BE2C (cell line): ENCODE measurements around the gene PDE1C.

Source experiments
- DNase-seq: peaks from one replicate; pipeline ENCODE4 v3.0.0-alpha.2; 2020
- H3K27me3 ChIP-seq: fragments of 250-450 bp; sonication (Bioruptor Pico); 2 replicates; pipeline ENCODE4 v1.5.1; 2020; ENCODE audit warnings: mild to moderate bottlenecking
- H3K36me3 ChIP-seq: fragments of 250-450 bp; sonication (Bioruptor Pico); 2 replicates; pipeline ENCODE4 v1.5.1; 2020; ENCODE audit warnings: mild to moderate bottlenecking
- H3K4me1 ChIP-seq: fragments of 250-450 bp; sonication (Bioruptor Pico); 2 replicates; pipeline ENCODE4 v1.5.1; 2020
- H3K4me3 ChIP-seq: 2 replicates; pipeline ENCODE4 v1.5.1; 2011; ENCODE audit warnings: low read depth, low read length
- H3K9me3 ChIP-seq: fragments of 250-450 bp; sonication (Bioruptor Pico); 2 replicates; pipeline ENCODE4 v1.5.1; 2020
- CTCF ChIP-seq: IDR thresholded peaks from 2 replicates; pipeline ENCODE4 v1.5.1; 2012; ENCODE audit warnings: mild to moderate bottlenecking, low read depth, low read length

Gene PDE1C

GRCh38 chr7:31814187-31814586 lies 256.0 kb downstream of the PDE1C start:
- Histone ChIP-seq H3K36me3 (no peaks in the 10 kb centered on the region), H3K4me1 (no peaks in the 10 kb centered on the region), H3K4me3 (no peak overlapping the region), H3K9me3 (no peaks in the 10 kb centered on the region), H3K27me3 (no peaks in the 10 kb centered on the region)
- no peak for TF ChIP-seq CTCF
- no peak for DNase-seq

DNA sequence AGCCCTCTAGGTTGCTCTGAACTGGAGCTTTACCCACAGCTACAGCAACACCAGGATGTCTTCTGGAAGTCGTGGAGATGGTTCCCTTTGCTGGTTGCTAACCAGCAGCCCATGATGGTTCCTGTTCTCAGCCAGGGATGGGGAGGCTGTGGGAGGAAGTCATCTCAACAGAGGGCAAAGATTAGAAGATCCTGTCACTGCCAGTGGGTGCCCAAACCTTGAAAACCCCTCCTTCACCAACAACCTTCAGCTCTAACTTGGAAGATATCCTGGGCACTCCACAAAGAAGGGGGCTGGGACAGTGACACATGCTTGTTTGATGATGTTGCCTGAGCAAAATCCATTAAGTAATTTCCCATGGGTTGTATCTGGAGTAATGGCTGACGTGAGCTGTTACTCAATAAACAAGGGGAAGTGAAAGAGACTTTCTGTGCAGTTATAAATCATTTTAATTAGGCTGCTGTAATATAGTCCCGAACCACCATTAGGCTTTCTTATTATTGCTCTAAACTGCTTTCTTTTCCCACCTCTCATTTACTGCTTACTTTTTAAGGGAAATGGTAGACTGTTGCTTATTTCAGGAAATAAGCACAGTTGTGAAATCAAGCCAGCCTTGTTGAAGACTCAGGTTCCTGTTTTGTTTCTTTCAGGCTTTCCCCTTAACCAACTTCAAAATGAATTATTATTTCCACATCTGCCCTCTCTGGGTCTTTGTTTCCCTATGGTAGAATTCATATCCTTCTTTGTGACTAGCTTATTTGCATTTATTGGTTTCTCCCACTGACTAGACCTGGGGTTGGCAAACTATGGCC lies 258.4 kb downstream of the PDE1C start:
- DNase-seq, result no peak

DNA sequence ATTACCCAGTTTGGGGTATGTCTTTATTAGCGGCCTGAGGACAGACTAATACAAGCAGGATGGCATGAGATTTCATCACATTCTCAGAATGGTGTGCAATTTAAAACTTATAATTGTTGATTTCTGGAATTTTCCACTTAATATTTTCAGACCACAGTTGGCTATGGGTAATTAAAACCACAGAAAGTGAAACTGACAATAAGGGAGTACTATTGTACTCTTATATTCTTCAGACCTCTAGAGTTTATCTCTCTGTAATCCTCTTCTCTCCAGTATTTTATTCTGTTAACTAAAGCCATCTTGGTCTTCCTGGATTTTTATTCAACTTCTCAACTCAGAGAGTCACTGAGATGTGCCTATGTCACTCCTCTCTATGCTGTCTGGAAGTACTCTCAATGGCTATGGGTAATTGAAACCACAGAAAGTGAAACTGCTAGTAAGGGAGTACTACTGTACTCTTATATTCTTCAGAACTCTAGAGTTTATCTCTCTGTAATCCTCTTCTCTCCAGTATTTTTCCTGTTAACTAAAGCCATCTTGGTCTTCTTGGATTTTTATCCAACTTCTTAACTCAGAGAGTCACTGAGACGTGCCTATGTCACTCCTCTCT lies 264.9 kb downstream of the PDE1C start:
- H3K9me3 ChIP-seq, result no peaks in the 10 kb centered on the region
- DNase-seq, result no peak
- no peaks in the 10 kb centered on the region for H3K27me3 ChIP-seq
- no peaks in the 10 kb centered on the region for H3K36me3 ChIP-seq
- no peaks in the 10 kb centered on the region for H3K4me1 ChIP-seq
- TF ChIP-seq CTCF, result no peak
- no peak overlapping the region for H3K4me3 ChIP-seq

More for the DNA sequence above, 258.4 kb downstream of the PDE1C start:
- Histone ChIP-seq H3K4me1 (no peaks in the 10 kb centered on the region), H3K4me3 (no peak overlapping the region), H3K9me3 (no peaks in the 10 kb centered on the region), H3K36me3 (no peaks in the 10 kb centered on the region), H3K27me3 (no peaks in the 10 kb centered on the region)
- no peak for TF ChIP-seq CTCF

DNA sequence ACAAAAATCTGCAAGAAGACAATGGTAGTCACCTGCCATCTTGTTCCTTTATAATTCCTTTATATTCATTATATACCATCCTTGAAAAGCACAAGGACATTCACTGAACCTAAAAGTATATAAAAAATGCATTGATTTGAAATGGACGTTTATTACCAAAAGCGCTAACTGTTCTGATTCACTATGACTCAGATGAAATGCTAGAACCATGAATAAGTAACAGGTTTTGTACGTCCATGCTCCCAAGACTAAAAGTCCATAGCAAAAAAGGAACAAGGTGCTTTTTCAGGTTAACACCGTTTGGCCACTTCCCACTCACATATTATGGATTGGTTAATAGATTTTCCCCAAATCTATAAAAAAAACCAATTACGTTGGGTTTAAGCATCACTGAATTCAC lies 273.8 kb downstream of the PDE1C start:
- TF ChIP-seq CTCF, result no peak
- Histone ChIP-seq H3K9me3 (no peaks in the 10 kb centered on the region), H3K4me3 (no peak overlapping the region), H3K27me3 (no peaks in the 10 kb centered on the region), H3K36me3 (no peaks in the 10 kb centered on the region), H3K4me1 (no peaks in the 10 kb centered on the region)
- DNase-seq, result no peak

DNA sequence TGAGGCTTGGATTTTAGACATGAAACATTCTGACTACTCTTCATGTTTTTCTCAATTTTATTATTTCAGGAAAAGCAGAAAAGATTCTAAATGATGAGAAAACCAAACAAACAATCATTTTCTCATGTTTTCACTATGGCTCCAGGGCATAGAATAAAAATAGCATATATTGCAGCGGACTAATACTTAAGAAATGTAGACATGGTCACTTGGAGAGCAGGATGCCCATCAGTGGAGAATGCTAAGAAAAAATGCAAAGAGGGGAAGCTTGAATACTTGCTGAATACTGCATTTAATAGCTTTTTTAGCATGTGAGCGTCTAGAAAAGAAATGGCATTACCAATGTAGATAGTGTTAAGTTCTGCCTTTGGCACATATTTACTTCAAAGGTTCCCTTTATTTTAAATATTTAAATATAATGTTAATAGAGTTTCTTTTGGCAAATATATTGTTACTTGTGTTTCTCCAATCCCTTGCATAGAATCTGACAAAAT lies 275.3 kb downstream of the PDE1C start:
- Histone ChIP-seq H3K36me3 (no peaks in the 10 kb centered on the region), H3K4me1 (no peaks in the 10 kb centered on the region), H3K27me3 (no peaks in the 10 kb centered on the region), H3K9me3 (no peaks in the 10 kb centered on the region), H3K4me3 (no peak overlapping the region)
- DNase-seq, result no peak
- TF ChIP-seq CTCF, result no peak

GRCh38 chr7:31791881-31792280 lies 278.3 kb downstream of the PDE1C start:
- no peak for DNase-seq
- H3K9me3 ChIP-seq, result no peaks in the 10 kb centered on the region
- H3K4me3 ChIP-seq, result no peak overlapping the region
- no peaks in the 10 kb centered on the region for H3K27me3 ChIP-seq
- TF ChIP-seq CTCF, result no peak
- no peaks in the 10 kb centered on the region for H3K4me1 ChIP-seq
- no peaks in the 10 kb centered on the region for H3K36me3 ChIP-seq
